Activated CD4-positive, alpha-beta T cell treated with anti-CD3 and anti-CD28 coated beads for 36 hours (primary cell): ENCODE measurements around the gene FNTB. TPM values are rescaled to one million over a fixed set of nuclear protein-coding genes. Genes with fewer than 3 reads are reported as not detected.
"Not testable (repeated sequence)": the region's sequence is repeated elsewhere in the genome, so short reads cannot be mapped to it uniquely, and the experiment has no call there.

Experiments
- ATAC-seq: fragments of 200-7000 bp; cut with Tn5 transposase; one replicate; pipeline ENCODE4 v1.10.0; 2021; ENCODE audit warnings: mild to moderate bottlenecking, moderate library complexity
- CTCF ChIA-PET: fragments of 350-600 bp; sonication (Branson Sonifier 250); formaldehyde crosslinking; loops from one replicate; lab custom pipeline; 2021; ENCODE audit warnings: antibody characterized with exemption; lab: Charles Lee
- POLR2A ChIA-PET: fragments of 350-600 bp; sonication (Branson Sonifier 250); formaldehyde crosslinking; loops from one replicate; lab custom pipeline; 2021; ENCODE audit warnings: antibody characterized with exemption, inconsistent platforms; lab: Charles Lee
- DNase-seq: peaks from one replicate; pipeline ENCODE4 v3.0.0-alpha.2; 2020
- H3K27ac Mint-ChIP-seq: one replicate; pipeline ENCODE4 v1.8.0; 2021; ENCODE audit warnings: mixed read lengths
- H3K27me3 Mint-ChIP-seq: one replicate; pipeline ENCODE4 v1.8.0; 2021; ENCODE audit warnings: mixed read lengths
- H3K36me3 Mint-ChIP-seq: one replicate; pipeline ENCODE4 v1.8.0; 2021; ENCODE audit warnings: low read depth, mixed read lengths
- H3K4me1 Mint-ChIP-seq: one replicate; pipeline ENCODE4 v1.8.0; 2021; ENCODE audit warnings: mixed read lengths
- H3K4me3 Mint-ChIP-seq: one replicate; pipeline ENCODE4 v1.8.0; 2021; ENCODE audit warnings: mild to moderate bottlenecking, moderate library complexity, mixed read lengths
- H3K9me3 Mint-ChIP-seq: one replicate; pipeline ENCODE4 v1.8.0; 2021; ENCODE audit warnings: low read depth, mixed read lengths
- intact Hi-C, 2 experiments: fragments of 100-400 bp; cut with DNase I in 1 of 2; cut with micrococcal nuclease in 1 of 2; formaldehyde crosslinking; loops; one replicate each; pipeline versions ENCODE4 v1.14.2 to v1.15.1; 2022 to 2024; cut with DNase I, micrococcal nuclease
- total RNA-seq, 2 experiments: library from RNA; stranded (reverse); gene quantifications; one replicate each; pipeline ENCODE4 v1.2.3, GENCODE V29; 2021

Gene FNTB
- total RNA-seq, 2 experiments from 2014 or later: 18.2 to 24.9 TPM

DNA sequence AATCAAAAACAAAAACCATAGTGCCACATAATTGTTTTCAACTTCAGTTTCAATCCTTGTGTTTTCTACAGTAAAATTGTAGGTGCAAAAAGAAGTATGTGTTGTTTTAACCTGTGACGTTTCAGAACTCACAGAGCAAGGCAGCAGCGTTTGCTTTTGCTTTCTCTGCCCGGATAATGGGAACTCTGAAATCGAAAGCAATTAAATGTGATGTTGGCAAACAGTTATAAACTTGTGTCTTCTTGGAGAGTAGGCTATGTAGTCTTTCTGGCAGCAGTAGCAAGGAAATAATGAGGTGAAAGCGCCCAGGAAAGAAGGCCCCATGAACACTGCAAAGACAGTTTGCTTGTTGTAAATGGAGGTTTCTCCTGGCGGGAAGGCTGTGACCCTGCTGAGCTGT, 39.1 kb downstream of the FNTB start:
- ChIA-PET CTCF (interaction anchor here (0.6 kb wide), 1 partner anchor 20 kb away, joined by 3 read pairs; no protein-coding TSS in a partner anchor), POLR2A (no interaction called here)
- ATAC-seq (no peak), DNase-seq (no peak)
- Mint-ChIP-seq H3K9me3 (no peaks in the 10 kb centered on the region), H3K27ac (no peak overlapping the region), H3K4me1 (no peaks in the 10 kb centered on the region), H3K36me3 (peaks cover 25% of the 10 kb centered on the region), H3K27me3 (no peaks in the 10 kb centered on the region), H3K4me3 (no peak overlapping the region)
- intact Hi-C loops: no loop called here

DNA sequence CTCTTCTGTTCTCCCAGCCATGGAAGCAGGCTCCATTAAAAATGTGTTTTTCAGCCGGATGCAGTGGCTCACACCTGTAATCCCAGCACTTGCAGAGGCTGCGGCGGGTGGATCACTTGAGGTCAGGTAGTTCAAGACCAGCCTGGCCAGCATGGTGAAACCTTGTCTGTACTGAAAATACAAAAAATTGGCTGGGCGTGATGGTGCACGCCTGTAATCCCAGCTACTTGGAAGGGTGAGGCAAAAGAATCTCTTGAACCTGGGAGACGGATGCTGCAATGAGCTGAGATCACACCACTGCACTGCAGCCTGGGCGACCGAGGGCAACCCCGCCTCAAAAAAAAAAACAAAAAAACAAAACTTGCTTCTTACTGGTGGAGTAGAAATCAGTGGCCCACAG, 39.8 kb downstream of the FNTB start:
- intact Hi-C loops: no loop called here
- POLR2A ChIA-PET: no interaction called here
- H3K27me3 Mint-ChIP-seq: no peaks in the 10 kb centered on the region
- peaks cover 27% of the 10 kb centered on the region for H3K36me3 Mint-ChIP-seq
- CTCF ChIA-PET: no interaction called here
- H3K9me3 Mint-ChIP-seq: no peaks in the 10 kb centered on the region
- DNase-seq (no peak), ATAC-seq (no peak)
- H3K4me1 Mint-ChIP-seq: no peaks in the 10 kb centered on the region
- H3K27ac Mint-ChIP-seq: no peak overlapping the region
- H3K4me3 Mint-ChIP-seq: no peak overlapping the region

DNA sequence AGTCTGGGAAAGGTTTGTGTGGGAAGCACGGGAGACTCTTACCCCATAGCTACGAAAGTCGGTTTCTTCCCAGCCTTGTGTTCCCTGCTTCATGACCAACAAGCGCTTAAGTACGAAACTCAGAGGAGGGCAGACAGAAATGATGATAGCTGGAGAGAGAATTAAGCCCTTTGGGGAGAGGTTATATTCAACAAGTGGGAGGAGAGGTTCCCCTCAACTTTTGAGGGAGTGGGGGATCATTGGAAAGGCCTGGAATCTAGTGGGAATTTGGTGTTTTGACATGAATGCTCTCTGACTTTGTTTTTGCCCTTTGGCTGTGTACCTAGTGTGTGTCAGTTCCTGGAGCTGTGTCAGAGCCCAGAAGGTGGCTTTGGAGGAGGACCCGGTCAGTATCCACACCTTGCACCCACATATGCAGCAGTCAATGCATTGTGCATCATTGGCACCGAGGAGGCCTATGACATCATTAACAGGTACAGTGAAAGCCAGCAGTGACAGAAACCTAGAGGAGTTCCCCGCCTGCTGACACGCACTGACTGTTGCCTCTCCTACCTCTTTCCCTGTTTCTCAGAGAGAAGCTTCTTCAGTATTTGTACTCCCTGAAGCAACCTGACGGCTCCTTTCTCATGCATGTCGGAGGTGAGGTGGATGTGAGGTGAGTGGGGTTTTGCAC, 40.6 kb downstream of the FNTB start:
- CTCF ChIA-PET: interaction anchor here (0.6 kb wide), 1 partner anchor 45 kb away, joined by 3 read pairs; no protein-coding TSS in a partner anchor
- Mint-ChIP-seq H3K4me3 (no peak overlapping the region), H3K4me1 (no peaks in the 10 kb centered on the region), H3K27me3 (no peaks in the 10 kb centered on the region), H3K9me3 (no peaks in the 10 kb centered on the region), H3K36me3 (peaks cover 29% of the 10 kb centered on the region), H3K27ac (no peak overlapping the region)
- no peak for ATAC-seq
- intact Hi-C loops: no loop called here
- DNase-seq: peak; percentile 7
- POLR2A ChIA-PET: no interaction called here

DNA sequence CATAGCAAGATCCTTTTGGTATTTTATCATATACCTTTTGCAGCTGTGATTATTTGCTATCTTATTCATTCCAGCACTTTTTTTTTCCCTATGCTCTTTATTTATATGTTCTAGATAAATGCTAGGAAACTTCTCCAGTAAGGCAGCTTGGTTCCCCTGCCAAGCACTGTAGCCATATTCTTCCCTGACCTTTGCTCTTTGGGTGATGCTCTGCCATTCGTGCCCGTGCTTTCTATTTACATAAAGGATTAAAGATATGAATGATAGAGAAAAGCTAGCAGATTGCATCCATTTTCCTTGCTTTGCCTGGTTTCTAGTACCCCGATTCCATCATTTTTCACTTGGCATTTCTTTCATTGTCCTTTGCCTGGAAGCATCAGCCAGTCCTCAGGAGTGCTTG, 42.2 kb downstream of the FNTB start:
- Mint-ChIP-seq H3K27me3 (no peaks in the 10 kb centered on the region), H3K4me3 (no peak overlapping the region), H3K36me3 (peaks cover 32% of the 10 kb centered on the region), H3K27ac (no peak overlapping the region), H3K9me3 (no peaks in the 10 kb centered on the region), H3K4me1 (no peaks in the 10 kb centered on the region)
- DNase-seq (no peak), ATAC-seq (no peak)
- intact Hi-C loops: no loop called here
- CTCF ChIA-PET: interaction anchor here (0.7 to 1.2 kb wide), 2 partner anchors 8 to 17 kb away, joined by 3 to 4 read pairs; no protein-coding TSS in a partner anchor
- POLR2A ChIA-PET: no interaction called here

DNA sequence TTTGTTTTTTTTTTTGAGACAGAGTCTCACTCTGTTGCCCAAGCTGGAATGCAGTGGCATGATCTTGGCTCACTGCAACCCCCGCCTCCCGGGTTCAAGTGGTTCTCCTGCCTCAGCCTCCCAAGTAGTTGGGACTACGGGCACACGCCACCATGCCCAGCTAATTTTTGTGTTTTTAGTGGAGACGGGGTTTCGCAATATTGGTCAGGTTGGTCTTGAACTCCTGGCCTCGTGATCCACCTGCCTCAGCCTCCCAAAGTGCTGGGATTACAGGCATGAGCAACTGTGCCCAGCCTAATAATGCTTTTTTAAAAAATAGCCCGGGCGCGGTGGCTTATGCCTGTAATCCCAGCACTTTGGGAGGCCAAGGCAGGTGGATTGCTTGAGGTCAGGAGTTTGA, 44.6 kb downstream of the FNTB start:
- peaks cover 36% of the 10 kb centered on the region for H3K36me3 Mint-ChIP-seq
- H3K4me1 Mint-ChIP-seq, intact Hi-C loops, POLR2A ChIA-PET, ATAC-seq, DNase-seq, H3K9me3 Mint-ChIP-seq, H3K27me3 Mint-ChIP-seq, H3K27ac Mint-ChIP-seq, H3K4me3 Mint-ChIP-seq: not testable (repeated sequence)
- CTCF ChIA-PET: interaction anchor here (1.6 kb wide), 1 partner anchor 44 kb away, joined by 3 read pairs; no protein-coding TSS in a partner anchor

DNA sequence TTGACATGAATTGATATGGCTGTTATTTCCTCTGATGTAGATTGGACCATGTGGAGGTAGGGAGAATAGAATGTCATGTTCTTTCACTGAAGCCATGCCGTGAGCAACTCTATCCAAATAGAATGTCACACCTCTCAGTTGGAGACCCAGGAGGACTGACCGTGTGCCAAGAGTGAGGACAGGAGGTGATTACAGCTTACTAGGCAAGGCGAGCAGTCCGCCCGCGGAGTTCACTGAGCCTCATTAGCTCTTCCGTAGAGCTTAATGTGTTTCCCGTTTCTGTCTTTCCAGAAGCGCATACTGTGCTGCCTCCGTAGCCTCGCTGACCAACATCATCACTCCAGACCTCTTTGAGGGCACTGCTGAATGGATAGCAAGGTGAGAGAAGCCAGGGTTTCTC, 45.6 kb downstream of the FNTB start:
- POLR2A ChIA-PET: interaction anchor here (0.7 kb wide), 1 partner anchor 670 kb away, joined by 3 read pairs; no protein-coding TSS in a partner anchor
- no peaks in the 10 kb centered on the region for H3K27me3 Mint-ChIP-seq
- DNase-seq: no peak
- CTCF ChIA-PET: interaction anchor here (1.6 kb wide), 1 partner anchor 45 kb away, joined by 3 read pairs; no protein-coding TSS in a partner anchor
- no peak for ATAC-seq
- peaks cover 29% of the 10 kb centered on the region for H3K36me3 Mint-ChIP-seq
- intact Hi-C loops: no loop called here
- no peaks in the 10 kb centered on the region for H3K9me3 Mint-ChIP-seq
- no peak overlapping the region for H3K4me3 Mint-ChIP-seq
- no peaks in the 10 kb centered on the region for H3K4me1 Mint-ChIP-seq
- no peak overlapping the region for H3K27ac Mint-ChIP-seq

DNA sequence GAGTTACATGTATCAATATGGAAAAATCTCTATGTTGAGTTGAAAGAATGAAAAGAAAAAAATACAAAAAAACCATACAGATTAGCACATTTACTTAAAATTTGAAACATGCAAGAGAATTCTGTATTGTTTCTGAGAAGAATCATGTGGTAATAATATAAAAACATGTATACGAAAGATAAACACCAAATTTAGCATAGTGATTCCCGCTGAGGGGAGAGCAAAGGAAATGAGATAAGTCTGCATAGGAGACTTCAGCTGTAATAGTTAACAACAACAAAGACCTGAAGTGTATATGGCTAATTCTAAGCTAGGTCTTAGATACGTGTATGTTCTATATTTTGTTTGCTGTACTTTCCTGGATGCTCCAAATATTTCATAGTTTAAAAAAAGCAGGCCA, 46.5 kb downstream of the FNTB start:
- no peak for ATAC-seq
- ChIA-PET CTCF (interaction anchor here (0.7 to 1.2 kb wide), 4 partner anchors 9 to 142 kb away, joined by 3 to 5 read pairs (median 3); no protein-coding TSS in a partner anchor), POLR2A (no interaction called here)
- intact Hi-C loops: no loop called here
- Mint-ChIP-seq H3K4me1 (no peaks in the 10 kb centered on the region), H3K27me3 (no peaks in the 10 kb centered on the region), H3K4me3 (no peak overlapping the region), H3K27ac (no peak overlapping the region), H3K36me3 (peaks cover 25% of the 10 kb centered on the region), H3K9me3 (no peaks in the 10 kb centered on the region)
- DNase-seq: no peak

DNA sequence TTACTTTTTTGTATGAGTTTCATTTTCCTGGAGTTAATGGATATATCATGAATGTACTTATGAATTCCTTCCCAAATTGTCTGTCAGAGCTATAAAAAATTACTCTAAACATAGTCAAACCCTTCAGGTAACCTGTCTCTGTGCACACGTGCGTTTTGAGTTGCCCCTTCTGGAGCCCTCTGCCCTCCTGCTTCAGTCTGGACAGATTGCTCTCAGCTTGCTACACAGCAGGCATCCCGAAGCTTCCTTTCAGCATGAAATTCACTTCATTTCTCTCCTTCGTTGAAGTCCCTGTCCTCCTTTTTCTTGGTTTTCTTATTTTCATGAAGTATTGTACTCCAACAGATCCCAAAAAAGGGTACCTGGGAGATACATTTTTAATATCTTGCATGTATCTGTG, 47.3 kb downstream of the FNTB start:
- DNase-seq (no peak), ATAC-seq (no peak)
- Mint-ChIP-seq H3K4me1 (no peaks in the 10 kb centered on the region), H3K27me3 (no peaks in the 10 kb centered on the region), H3K9me3 (no peaks in the 10 kb centered on the region), H3K27ac (no peak overlapping the region), H3K36me3 (peaks cover 25% of the 10 kb centered on the region), H3K4me3 (no peak overlapping the region)
- POLR2A ChIA-PET: no interaction called here
- CTCF ChIA-PET: interaction anchor here (0.9 to 1.2 kb wide), 3 partner anchors 10 to 142 kb away, joined by 3 read pairs; no protein-coding TSS in a partner anchor
- intact Hi-C loops: no loop called here

DNA sequence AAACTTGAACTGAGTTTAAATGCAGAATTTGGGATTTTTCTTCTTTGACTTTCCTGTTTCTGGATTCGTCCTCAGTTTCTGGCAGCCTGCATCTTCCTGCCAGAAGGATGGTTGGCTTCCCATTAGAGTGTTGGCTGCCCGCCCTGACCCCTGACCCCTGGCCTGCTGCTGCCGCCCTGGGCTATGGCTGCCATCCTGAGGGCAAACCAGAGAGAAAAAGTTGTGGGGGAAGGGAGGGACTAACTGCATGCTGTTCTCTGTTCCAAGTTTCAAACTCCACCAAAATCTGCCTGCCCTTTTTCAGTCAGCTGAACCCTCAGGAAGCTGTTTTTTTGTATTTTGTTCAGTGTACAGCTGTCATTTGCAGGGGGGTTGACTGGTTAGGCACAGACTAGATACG, 48.4 kb downstream of the FNTB start:
- Mint-ChIP-seq H3K27ac (no peak overlapping the region), H3K4me3 (no peak overlapping the region), H3K36me3 (peaks cover 16% of the 10 kb centered on the region), H3K27me3 (no peaks in the 10 kb centered on the region), H3K4me1 (no peaks in the 10 kb centered on the region), H3K9me3 (no peaks in the 10 kb centered on the region)
- intact Hi-C loops: no loop called here
- CTCF ChIA-PET: no interaction called here
- DNase-seq (no peak), ATAC-seq (no peak)
- POLR2A ChIA-PET: interaction anchor here (0.6 kb wide), 1 partner anchor 142 kb away, joined by 3 read pairs; no protein-coding TSS in a partner anchor

DNA sequence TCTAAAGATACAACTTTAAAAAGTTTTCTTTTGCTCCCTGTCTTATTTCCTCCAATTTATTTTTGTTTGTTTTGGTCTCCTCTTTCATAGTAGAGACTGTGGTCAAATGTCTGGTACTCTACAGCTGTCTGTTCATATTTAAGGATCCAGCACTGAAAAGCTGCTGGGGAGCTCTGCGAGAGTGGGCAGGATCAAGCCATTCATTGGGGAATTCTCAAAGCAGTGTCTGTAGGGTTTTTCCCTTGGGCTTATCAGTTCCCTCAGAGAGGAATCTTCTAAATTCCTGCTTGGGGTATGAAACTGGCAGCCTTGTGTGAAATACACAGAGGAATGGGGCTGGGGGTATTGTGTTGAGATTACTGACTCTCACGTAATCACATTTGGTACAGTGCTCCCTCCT, 52.3 kb downstream of the FNTB start:
- no peak overlapping the region for H3K4me3 Mint-ChIP-seq
- H3K27ac Mint-ChIP-seq: no peak overlapping the region
- intact Hi-C loops: no loop called here
- peaks cover 25% of the 10 kb centered on the region for H3K36me3 Mint-ChIP-seq
- no peak for ATAC-seq
- DNase-seq: no peak
- no peaks in the 10 kb centered on the region for H3K4me1 Mint-ChIP-seq
- no peaks in the 10 kb centered on the region for H3K27me3 Mint-ChIP-seq
- ChIA-PET CTCF (interaction anchor here (0.7 kb wide), 1 partner anchor 40 kb away, joined by 3 read pairs; no protein-coding TSS in a partner anchor), POLR2A (interaction anchor here (0.7 kb wide), 1 partner anchor 64 kb away, joined by 3 read pairs; no protein-coding TSS in a partner anchor)
- H3K9me3 Mint-ChIP-seq: no peaks in the 10 kb centered on the region

DNA sequence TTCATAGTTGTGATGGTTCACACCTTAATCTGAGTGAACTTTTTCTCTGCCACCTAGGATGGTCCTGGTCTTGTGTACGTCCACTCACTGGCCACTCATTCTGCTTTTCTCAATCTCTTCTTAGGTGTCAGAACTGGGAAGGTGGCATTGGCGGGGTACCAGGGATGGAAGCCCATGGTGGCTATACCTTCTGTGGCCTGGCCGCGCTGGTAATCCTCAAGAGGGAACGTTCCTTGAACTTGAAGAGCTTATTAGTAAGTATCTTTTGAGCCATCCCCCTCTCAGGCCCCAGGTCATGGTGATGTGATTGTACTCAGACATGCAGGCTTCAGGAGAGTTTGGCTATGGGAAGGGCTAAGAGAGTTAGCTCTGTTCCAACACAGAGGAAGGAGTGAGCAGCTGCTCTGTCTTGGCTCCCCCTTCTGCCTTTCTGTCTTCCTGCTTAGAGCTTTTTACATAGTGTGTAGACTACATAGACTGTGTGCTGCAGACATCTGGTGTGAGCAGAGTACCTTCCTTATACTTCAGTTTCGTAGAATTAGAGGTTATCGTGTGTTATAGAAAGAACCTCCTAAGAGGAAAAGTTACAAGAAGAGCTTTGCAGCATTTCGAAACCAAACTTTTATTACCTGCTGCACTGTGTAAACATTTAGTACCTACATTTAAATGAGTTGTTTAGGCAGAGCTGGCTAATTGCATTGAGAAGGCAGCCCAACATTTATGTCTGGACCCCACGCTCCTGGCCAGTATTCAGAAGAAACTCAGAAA, 54.2 kb downstream of the FNTB start:
- no peaks in the 10 kb centered on the region for H3K27me3 Mint-ChIP-seq
- ATAC-seq (no peak), DNase-seq (no peak)
- no peaks in the 10 kb centered on the region for H3K4me1 Mint-ChIP-seq
- peaks cover 26% of the 10 kb centered on the region for H3K36me3 Mint-ChIP-seq
- ChIA-PET CTCF (interaction anchor here (0.6 to 1.1 kb wide), 4 partner anchors 17 to 697 kb away, joined by 3 read pairs; no protein-coding TSS in a partner anchor), POLR2A (no interaction called here)
- no peaks in the 10 kb centered on the region for H3K9me3 Mint-ChIP-seq
- intact Hi-C loops: no loop called here
- no peak overlapping the region for H3K4me3 Mint-ChIP-seq
- H3K27ac Mint-ChIP-seq: no peak overlapping the region
